ENCODE results near the gene FASN. TPM values are rescaled to one million over a fixed set of nuclear protein-coding genes. Genes with fewer than 3 reads are reported as not detected.

FASN gene
- total and polyA plus RNA-seq, 2 donors (not counting 1 experiment from before 2014, with no cell fraction given) = 19.4 to 35.6 TPM

- Histone ChIP-seq H3K27ac (ENCODE audit: low read length in 2 of 2) (no peak overlapping the region), H3K4me1 (ENCODE audit: control insufficient read depth in 2 of 2, insufficient read depth in 2 of 2, low read length in 2 of 2) (no peaks in the 10 kb centered on the region), H3K36me3 (replicated peaks in 1 of 2; ENCODE audit: control extremely low read depth in 1 of 2, control insufficient read depth in 1 of 2, extremely low read depth in 1 of 2, insufficient read depth in 2 of 2, low read length in 1 of 2) (peaks cover 0 to 65% of the 10 kb centered on the region in 2 experiments), H4K20me1 (ENCODE audit: control insufficient read depth, insufficient read depth, low read length, poor library complexity, severe bottlenecking) (no peaks in the 10 kb centered on the region), H3K9ac (ENCODE audit: low read length) (no peak overlapping the region), H2AFZ (ENCODE audit: insufficient read depth, low read depth, low read length, poor library complexity, severe bottlenecking) (no peak overlapping the region), H3K79me2 (ENCODE audit: control insufficient read depth, insufficient read depth, low read length) (no peaks in the 10 kb centered on the region), H3K4me2 (replicated peaks; ENCODE audit: low read depth, low read length, poor library complexity, severe bottlenecking) (no peak overlapping the region), H3K27me3 (replicated peaks in 1 of 4; ENCODE audit: control extremely low read depth in 1 of 4, control insufficient read depth in 3 of 4, insufficient read depth in 4 of 4, low read length in 3 of 4) (no peaks in the 10 kb centered on the region), H3K4me3 (ENCODE audit: control extremely low read depth in 1 of 5, extremely low read depth in 1 of 5, insufficient read depth in 1 of 5, low read depth in 2 of 5, low read length in 4 of 5) (no peak overlapping the region), H3K9me3 (ENCODE audit: control extremely low read depth in 1 of 3, control insufficient read depth in 2 of 3, insufficient read depth in 1 of 3, low read length in 2 of 3) (no peaks in the 10 kb centered on the region)
- no peak for TF ChIP-seq EZH2 (IDR thresholded peaks at IDR 0.05; ENCODE audit: borderline replicate concordance, insufficient read depth, low read depth, low read length, poor library complexity, severe bottlenecking)
- TF ChIP-seq CTCF (IDR thresholded peaks at IDR 0.05) = no peak
- H3K27ac Mint-ChIP-seq = no peak overlapping the region
- CTCF ChIA-PET = no interaction called here
- 94% methylated on average over 54 of the region's 55 CpGs for WGBS (ENCODE audit: insufficient coverage)
- ATAC-seq (ENCODE audit: low read depth) (no peak), DNase-seq (no peak)
- POLR2A ChIA-PET = no interaction called here
- no peak overlapping the region for H3K4me3 Mint-ChIP-seq
- intact Hi-C loops (cut with micrococcal nuclease) = no loop called here
- H3K9me3 Mint-ChIP-seq (ENCODE audit: insufficient read depth) = no peaks in the 10 kb centered on the region
- H3K27me3 Mint-ChIP-seq = no peaks in the 10 kb centered on the region
- H3K4me1 Mint-ChIP-seq = no peaks in the 10 kb centered on the region
These were observed 14.3 kb downstream of the FASN start for GRCh38 chr17:82083533-82084359.

- Mint-ChIP-seq H3K4me1 (no peaks in the 10 kb centered on the region), H3K27me3 (no peaks in the 10 kb centered on the region), H3K9me3 (ENCODE audit: insufficient read depth) (no peaks in the 10 kb centered on the region), H3K4me3 (no peak overlapping the region), H3K27ac (no peak overlapping the region)
- ATAC-seq (ENCODE audit: low read depth) (no peak), DNase-seq (no peak)
- intact Hi-C loops (cut with micrococcal nuclease) = no loop called here
- no peak for TF ChIP-seq CTCF (IDR thresholded peaks at IDR 0.05)
- TF ChIP-seq EZH2 (IDR thresholded peaks at IDR 0.05; ENCODE audit: borderline replicate concordance, insufficient read depth, low read depth, low read length, poor library complexity, severe bottlenecking) = no peak
- H3K27me3 ChIP-seq (replicated peaks in 1 of 4; ENCODE audit: control extremely low read depth in 1 of 4, control insufficient read depth in 3 of 4, insufficient read depth in 4 of 4, low read length in 3 of 4) = no peaks in the 10 kb centered on the region
- no peak overlapping the region for H3K27ac ChIP-seq (ENCODE audit: low read length in 2 of 2)
- no peak overlapping the region for H3K4me2 ChIP-seq (replicated peaks; ENCODE audit: low read depth, low read length, poor library complexity, severe bottlenecking)
- no peak overlapping the region for H2AFZ ChIP-seq (ENCODE audit: insufficient read depth, low read depth, low read length, poor library complexity, severe bottlenecking)
- no peak overlapping the region for H3K9ac ChIP-seq (ENCODE audit: low read length)
- WGBS (ENCODE audit: insufficient coverage) = 99% methylated on average over 24 of the region's 24 CpGs
- peaks cover 0 to 58% of the 10 kb centered on the region in 2 experiments for H3K36me3 ChIP-seq (replicated peaks in 1 of 2; ENCODE audit: control extremely low read depth in 1 of 2, control insufficient read depth in 1 of 2, extremely low read depth in 1 of 2, insufficient read depth in 2 of 2, low read length in 1 of 2)
- no peaks in the 10 kb centered on the region for H3K4me1 ChIP-seq (ENCODE audit: control insufficient read depth in 2 of 2, insufficient read depth in 2 of 2, low read length in 2 of 2)
- POLR2A ChIA-PET = no interaction called here
- CTCF ChIA-PET = no interaction called here
- no peaks in the 10 kb centered on the region for H3K79me2 ChIP-seq (ENCODE audit: control insufficient read depth, insufficient read depth, low read length)
- no peak overlapping the region for H3K4me3 ChIP-seq (ENCODE audit: control extremely low read depth in 1 of 5, extremely low read depth in 1 of 5, insufficient read depth in 1 of 5, low read depth in 2 of 5, low read length in 4 of 5)
- H3K9me3 ChIP-seq (ENCODE audit: control extremely low read depth in 1 of 3, control insufficient read depth in 2 of 3, insufficient read depth in 1 of 3, low read length in 2 of 3) = no peaks in the 10 kb centered on the region
- no peaks in the 10 kb centered on the region for H4K20me1 ChIP-seq (ENCODE audit: control insufficient read depth, insufficient read depth, low read length, poor library complexity, severe bottlenecking)
These were observed 15.0 kb downstream of the FASN start for GRCh38 chr17:82083009-82083408.

All from B cell (primary cell).